ENCODE data around the gene CYB561D2. TPM values are rescaled to one million over a fixed set of nuclear protein-coding genes. Genes with fewer than 3 reads are reported as not detected.

Gene CYB561D2
- total RNA-seq, 2 experiments from 2014 or later, result 18.7 to 28.0 TPM

- Histone ChIP-seq H2AFZ (ENCODE audit: low read length) (peak within 1 kb of the TSS; percentile 59; the same call in 1 of the 2 replicates), H3K27ac (ENCODE audit: low read depth, low read length, poor library complexity, severe bottlenecking) (peak within 1 kb of the TSS; percentile 51), H3K4me1 (ENCODE audit: insufficient read depth, low read length, poor library complexity, severe bottlenecking) (peaks cover 41% of the 10 kb centered on the region), H3K4me2 (ENCODE audit: low read length) (peak within 1 kb of the TSS; percentile 73), H3K9me2 (ENCODE audit: insufficient read depth, low read length) (no peaks in the 10 kb centered on the region), H3K79me2 (ENCODE audit: insufficient read depth, low read depth, low read length) (peaks cover 9% of the 10 kb centered on the region; the same call in 1 of the 2 replicates), H3K36me3 (ENCODE audit: insufficient read depth, low read length) (peaks cover 24% of the 10 kb centered on the region; the same call in 1 of the 2 replicates), H3K4me3 (ENCODE audit: low read depth, low read length, poor library complexity, severe bottlenecking) (peak within 1 kb of the TSS; percentile 72), H4K20me1 (ENCODE audit: insufficient read depth, low read length) (no peaks in the 10 kb centered on the region), H3K9me3 (ENCODE audit: low read length) (no peaks in the 10 kb centered on the region)
- TF ChIP-seq EZH2phosphoT487 (IDR thresholded peaks at IDR 0.05; ENCODE audit: borderline replicate concordance, low read depth, low read length), result no peak
- no peak for TF ChIP-seq CTCF (conservative IDR thresholded peaks at IDR 0.05; ENCODE audit: low read length)
- DNase-seq (ENCODE audit: low spot score), result no peak
- intact Hi-C loops (cut with micrococcal nuclease; ENCODE audit: unreplicated experiment), result loop anchor here (5.0 kb wide), 1 partner anchor 95 kb away; no protein-coding TSS in a partner anchor
- no TSS peak for BruUV-seq (replicated peaks)
- ChIA-PET CTCF (ENCODE audit: unreplicated experiment) (interaction anchor here (1.9 kb wide), 1 partner anchor 30 kb away, joined by 5 read pairs; the partner anchor contains the start of gene IFRD2), POLR2A (no interaction called here)
Measured at GRCh38 chr3:50322386-50323091, 28.1 kb upstream of the CYB561D2 start, which contains the start of gene HYAL2. HYAL2 (minus strand) TSS chr3:50322745; CDS start chr3:50320489, 2,256 bp downstream.

- POLR2A ChIA-PET, result interaction anchor here (1.2 kb wide), 1 partner anchor 27 kb away, joined by 3 read pairs; the partner anchor contains the start of gene NPRL2
- CTCF ChIA-PET (ENCODE audit: unreplicated experiment), result interaction anchor here (1.9 kb wide), 1 partner anchor 31 kb away, joined by 5 read pairs; the partner anchor contains the start of gene IFRD2
- no TSS peak for BruUV-seq (replicated peaks)
- Histone ChIP-seq H3K27ac (ENCODE audit: low read depth, low read length, poor library complexity, severe bottlenecking) (no peak overlapping the region), H3K9me2 (ENCODE audit: insufficient read depth, low read length) (no peaks in the 10 kb centered on the region), H2AFZ (ENCODE audit: low read length) (no peak overlapping the region), H3K36me3 (ENCODE audit: insufficient read depth, low read length) (peaks cover 24% of the 10 kb centered on the region; the same call in 1 of the 2 replicates), H3K4me3 (ENCODE audit: low read depth, low read length, poor library complexity, severe bottlenecking) (no peak overlapping the region), H3K79me2 (ENCODE audit: insufficient read depth, low read depth, low read length) (peaks cover 12% of the 10 kb centered on the region; the same call in 1 of the 2 replicates), H3K9me3 (ENCODE audit: low read length) (no peaks in the 10 kb centered on the region), H3K4me2 (ENCODE audit: low read length) (no peak overlapping the region), H3K4me1 (ENCODE audit: insufficient read depth, low read length, poor library complexity, severe bottlenecking) (peaks cover 34% of the 10 kb centered on the region), H4K20me1 (ENCODE audit: insufficient read depth, low read length) (no peaks in the 10 kb centered on the region)
- intact Hi-C loops (cut with micrococcal nuclease; ENCODE audit: unreplicated experiment), result loop anchor here (5.0 kb wide), 1 partner anchor 96 kb away; no protein-coding TSS in a partner anchor
- DNase-seq (ENCODE audit: low spot score), result no peak
- no peak for TF ChIP-seq EZH2phosphoT487 (IDR thresholded peaks at IDR 0.05; ENCODE audit: borderline replicate concordance, low read depth, low read length)
- no peak for TF ChIP-seq CTCF (conservative IDR thresholded peaks at IDR 0.05; ENCODE audit: low read length)
Measured at GRCh38 chr3:50323092-50323600, 27.5 kb upstream of the CYB561D2 start.
